Endodermal cell (in vitro differentiated cells): Measurements from ENCODE around the gene HAP1. TPM values are rescaled to one million over a fixed set of nuclear protein-coding genes. Genes with fewer than 3 reads are reported as not detected.

Experiments
- DNase-seq: peaks from one replicate; pipeline ENCODE4 v3.0.0-alpha.2; 2017
- H3K27ac ChIP-seq: 2 replicates; pipeline ENCODE4 v1.5.1; 2013; ENCODE audit warnings: mild to moderate bottlenecking, low read depth, low read length, moderate library complexity
- H3K27me3 ChIP-seq: 2 replicates; pipeline ENCODE4 v1.6.1; 2013; ENCODE audit warnings: mild to moderate bottlenecking, low read length, moderate library complexity; ENCODE audit not compliant: insufficient read depth, control insufficient read depth, poor library complexity, severe bottlenecking
- H3K36me3 ChIP-seq: 2 replicates; pipeline ENCODE4 v1.7.0; 2013; ENCODE audit warnings: mild to moderate bottlenecking, low read length, moderate library complexity; ENCODE audit not compliant: control insufficient read depth, insufficient read depth
- H3K4me1 ChIP-seq: one replicate; pipeline ENCODE4 v1.7.0; 2013; ENCODE audit warnings: low read length; ENCODE audit not compliant: control insufficient read depth, insufficient read depth
- H3K4me3 ChIP-seq: 2 replicates; pipeline ENCODE4 v1.5.1; 2013; ENCODE audit warnings: mild to moderate bottlenecking, low read length, moderate library complexity
- H3K9ac ChIP-seq: 2 replicates; pipeline ENCODE4 v1.6.1; 2013; ENCODE audit warnings: mild to moderate bottlenecking, low read length, moderate library complexity; ENCODE audit not compliant: poor library complexity, severe bottlenecking; ENCODE audit errors: extremely low read depth
- H3K9me3 ChIP-seq: 2 replicates; pipeline ENCODE4 v1.6.1; 2013; ENCODE audit warnings: mild to moderate bottlenecking, low read length, moderate library complexity; ENCODE audit not compliant: control insufficient read depth
- H3K27ac Mint-ChIP-seq: 2 replicates; pipeline ENCODE4 v1.8.0; 2020; ENCODE audit warnings: mixed read lengths
- H3K27me3 Mint-ChIP-seq: 2 replicates; pipeline ENCODE4 v1.8.0; 2021; ENCODE audit warnings: mild to moderate bottlenecking, mixed read lengths; ENCODE audit not compliant: insufficient read depth
- H3K36me3 Mint-ChIP-seq: 2 replicates; pipeline ENCODE4 v1.8.0; 2020; ENCODE audit warnings: low read depth, mixed read lengths
- H3K4me1 Mint-ChIP-seq: 2 replicates; pipeline ENCODE4 v1.8.0; 2020; ENCODE audit warnings: mixed read lengths
- H3K4me3 Mint-ChIP-seq: 2 replicates; pipeline ENCODE4 v1.8.0; 2020; ENCODE audit warnings: mild to moderate bottlenecking, moderate library complexity, mixed read lengths
- H3K9me3 Mint-ChIP-seq: 2 replicates; pipeline ENCODE4 v1.8.0; 2020; ENCODE audit warnings: mild to moderate bottlenecking, mixed read lengths
- WGBS, 2 experiments: methylation state at CpG; one replicate each; pipeline versions ENCODE4 v1.1.5 to v1.1.7; 2013; ENCODE audit warnings: missing lambda C conversion rate in 2 of 2, mixed read lengths in 1 of 2; ENCODE audit not compliant: insufficient coverage in 1 of 2, insufficient read length in 1 of 2; 5-methylcytosine and 5-hydroxymethylcytosine counted together
- long read RNA-seq, 4 experiments: library from polyadenylated mRNA in 2 of 4; library from RNA in 1 of 4; library from capped mRNA in 1 of 4; stranded (forward) in 3 of 4; unstranded in 1 of 4; transcript quantifications; one replicate each; pipeline ENCODE4 v2.0.0, GENCODE V29; 2020 to 2021; ENCODE audit warnings: inconsistent platforms in 1 of 4
- polyA plus RNA-seq, 2 experiments: library from polyadenylated mRNA; stranded (reverse); fragments of 50-300 nt; gene quantifications; one replicate each; pipeline ENCODE4 v1.2.3, GENCODE V29; 2013
- total RNA-seq, 2 donors: library from RNA; stranded (reverse); fragmentation: NEBNext Ultra II Directional in 1 of 2; extraction: Animal tissue kit (Norgen Biotek cat#: 25700) in 1 of 2; gene quantifications; 2 replicates in 1 of 2; 3 replicates in 1 of 2; pipeline ENCODE4 v1.2.1, GENCODE V29; 2021
- TF ChIP-seq, protein P1 (sequence below): fragments of 200-600 bp; sonication (generic); conservative IDR thresholded peaks from 2 replicates; pipeline ENCODE4 v1.5.0; 2021; ENCODE audit warnings: antibody characterized with exemption, mild to moderate bottlenecking

Gene HAP1
- 1 to 10 TPM; 1.7 TPM for total RNA-seq
- polyA plus RNA-seq (2013, experiment 1 of 2) = 0.82 TPM
- 0.66 TPM for polyA plus RNA-seq (2013, experiment 2 of 2)
- long read RNA-seq, experiment 1, partial matches to known transcripts = 0 of 1 reads
- long read RNA-seq, experiment 1, other reads (novel, unspliced or antisense) = 1 of 1 reads
- long read RNA-seq, experiment 2, full-length matches to known transcripts = 4 of 4 reads
- long read RNA-seq, experiment 2, partial matches to known transcripts = 0 of 4 reads
- long read RNA-seq, experiment 2, other reads (novel, unspliced or antisense) = 0 of 4 reads
- long read RNA-seq, experiment 3, partial matches to known transcripts = 0 of 1 reads
- long read RNA-seq, experiment 3, other reads (novel, unspliced or antisense) = 1 of 1 reads
- long read RNA-seq, experiment 4, partial matches to known transcripts = 0 of 2 reads
- long read RNA-seq, experiment 4, other reads (novel, unspliced or antisense) = 2 of 2 reads

DNA sequence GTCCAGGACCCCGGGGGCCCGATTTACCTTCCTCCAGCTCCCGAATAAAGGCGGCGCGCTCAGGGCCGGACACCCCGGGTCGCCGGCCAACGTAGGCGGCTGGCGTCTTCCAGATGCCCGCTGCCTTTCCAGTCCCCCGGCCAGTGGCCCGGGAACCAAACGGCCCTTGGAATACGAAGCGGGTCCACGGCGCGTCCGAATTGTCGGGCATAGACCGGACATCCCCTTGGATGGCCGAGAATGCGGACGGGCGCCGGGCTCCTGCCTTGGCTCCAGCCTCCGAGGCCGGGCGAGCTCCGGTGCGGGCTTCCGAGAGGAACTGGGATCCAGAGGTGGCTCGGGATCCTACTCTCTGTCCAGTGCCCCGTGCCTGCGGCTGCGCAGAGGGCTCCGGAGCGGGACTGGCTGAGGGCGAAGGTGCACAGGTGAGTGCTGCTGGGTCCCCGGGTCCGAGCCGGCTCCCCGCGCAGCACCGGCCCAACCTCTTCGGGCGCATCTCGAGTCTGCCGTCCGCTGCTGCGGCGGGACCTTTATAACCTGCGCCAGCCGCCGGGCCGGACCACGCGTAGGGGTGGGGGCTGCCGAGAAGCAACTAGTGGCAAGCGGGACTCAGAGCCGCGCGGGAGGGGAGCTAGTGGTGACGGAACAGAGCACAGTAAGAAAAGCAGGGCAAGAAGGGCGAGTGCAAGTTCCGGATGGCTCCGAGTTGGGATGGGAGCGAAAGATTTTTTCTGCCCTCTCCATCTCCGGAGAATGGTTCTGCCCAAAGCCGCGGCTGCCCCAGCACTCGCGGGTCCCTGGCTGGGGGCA, at the start of gene HAP1:
HAP1 (minus strand) TSS at position 505 of the 810 bp plus-strand sequence; CDS start at position 496, 9 bp downstream.
- H3K9me3 Mint-ChIP-seq = no peaks in the 10 kb centered on the region
- no peaks in the 10 kb centered on the region for H3K36me3 ChIP-seq
- H3K36me3 Mint-ChIP-seq = no peaks in the 10 kb centered on the region
- H3K27ac Mint-ChIP-seq = peak within 1 kb of the TSS; percentile 78
- no peak within 1 kb of the TSS for H3K27ac ChIP-seq
- DNase-seq = peak; percentile 94
- no peaks in the 10 kb centered on the region for H3K4me1 ChIP-seq
- H3K27me3 Mint-ChIP-seq = peaks cover 80% of the 10 kb centered on the region
- H3K9ac ChIP-seq = peak within 1 kb of the TSS; percentile 69
- H3K27me3 ChIP-seq = peaks cover 68% of the 10 kb centered on the region
- TF ChIP-seq, protein P1, sequence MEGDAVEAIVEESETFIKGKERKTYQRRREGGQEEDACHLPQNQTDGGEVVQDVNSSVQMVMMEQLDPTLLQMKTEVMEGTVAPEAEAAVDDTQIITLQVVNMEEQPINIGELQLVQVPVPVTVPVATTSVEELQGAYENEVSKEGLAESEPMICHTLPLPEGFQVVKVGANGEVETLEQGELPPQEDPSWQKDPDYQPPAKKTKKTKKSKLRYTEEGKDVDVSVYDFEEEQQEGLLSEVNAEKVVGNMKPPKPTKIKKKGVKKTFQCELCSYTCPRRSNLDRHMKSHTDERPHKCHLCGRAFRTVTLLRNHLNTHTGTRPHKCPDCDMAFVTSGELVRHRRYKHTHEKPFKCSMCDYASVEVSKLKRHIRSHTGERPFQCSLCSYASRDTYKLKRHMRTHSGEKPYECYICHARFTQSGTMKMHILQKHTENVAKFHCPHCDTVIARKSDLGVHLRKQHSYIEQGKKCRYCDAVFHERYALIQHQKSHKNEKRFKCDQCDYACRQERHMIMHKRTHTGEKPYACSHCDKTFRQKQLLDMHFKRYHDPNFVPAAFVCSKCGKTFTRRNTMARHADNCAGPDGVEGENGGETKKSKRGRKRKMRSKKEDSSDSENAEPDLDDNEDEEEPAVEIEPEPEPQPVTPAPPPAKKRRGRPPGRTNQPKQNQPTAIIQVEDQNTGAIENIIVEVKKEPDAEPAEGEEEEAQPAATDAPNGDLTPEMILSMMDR = no peak
- H3K4me1 Mint-ChIP-seq = peaks cover 9% of the 10 kb centered on the region
- H3K4me3 Mint-ChIP-seq = peak within 1 kb of the TSS; percentile 56
- H3K9me3 ChIP-seq = no peaks in the 10 kb centered on the region
- WGBS, 2 experiments = 0% methylated on average over 18 to 77 of the region's 77 CpGs
- H3K4me3 ChIP-seq = peak within 1 kb of the TSS; percentile 84

GRCh38 chr17:41782142-41782541, 47.7 kb upstream of the HAP1 start:
- TF ChIP-seq, protein P1 = no peak
- peak overlapping the region; percentile 82 for H3K27ac Mint-ChIP-seq
- H3K4me1 Mint-ChIP-seq = peaks cover 29% of the 10 kb centered on the region
- H3K27me3 Mint-ChIP-seq = no peaks in the 10 kb centered on the region
- peaks cover 30% of the 10 kb centered on the region for H3K36me3 ChIP-seq
- H3K9me3 Mint-ChIP-seq = no peaks in the 10 kb centered on the region
- H3K27ac ChIP-seq = peak overlapping the region; percentile 61
- H3K27me3 ChIP-seq = no peaks in the 10 kb centered on the region
- WGBS, 2 experiments = 93% methylated on average over 4 of the region's 4 CpGs; no CpG with 5 or more reads in 1 of the 2 experiments
- no peaks in the 10 kb centered on the region for H3K9me3 ChIP-seq
- H3K9ac ChIP-seq = no peak overlapping the region
- H3K36me3 Mint-ChIP-seq = peaks cover 16% of the 10 kb centered on the region
- peak overlapping the region; percentile 19 for H3K4me3 Mint-ChIP-seq
- DNase-seq = no peak
- no peak overlapping the region for H3K4me3 ChIP-seq
- H3K4me1 ChIP-seq = peaks cover 13% of the 10 kb centered on the region

DNA sequence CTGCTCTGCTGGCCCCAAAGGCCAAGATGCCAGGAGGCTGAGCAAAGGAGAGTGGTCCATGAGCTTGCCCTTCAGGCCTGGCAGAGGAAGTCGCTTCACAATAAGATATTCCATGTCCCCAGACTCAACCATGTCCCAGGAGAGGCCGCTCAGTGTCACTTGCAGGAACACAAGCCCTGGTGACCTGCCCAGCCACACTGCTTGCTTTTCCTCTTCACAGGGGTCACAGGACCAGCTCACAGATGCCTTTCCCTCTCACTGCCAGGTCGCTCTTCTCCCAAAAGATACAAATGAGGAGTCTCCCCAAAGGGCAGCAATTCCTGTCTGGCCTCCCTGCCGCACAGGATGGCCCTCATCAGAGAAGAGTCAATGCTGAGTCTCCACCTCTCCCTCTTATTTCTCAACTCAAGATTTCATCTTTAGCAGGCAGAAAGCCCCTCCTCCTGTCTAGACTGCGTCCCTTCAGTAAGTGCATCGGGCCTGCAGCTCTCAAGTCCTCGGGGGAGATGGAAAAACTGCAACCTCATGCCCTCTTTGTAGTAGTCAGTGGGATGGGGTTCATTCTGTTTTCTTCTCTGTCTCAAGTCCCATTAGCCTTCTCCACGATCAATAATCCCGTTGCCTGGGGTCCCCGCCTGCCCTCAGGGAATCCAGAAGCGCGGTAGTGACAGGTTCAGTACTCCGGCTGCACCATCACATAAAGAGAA, 47.1 kb upstream of the HAP1 start:
- Mint-ChIP-seq H3K27me3 (no peaks in the 10 kb centered on the region), H3K36me3 (peaks cover 19% of the 10 kb centered on the region), H3K4me1 (peaks cover 26% of the 10 kb centered on the region), H3K4me3 (peak overlapping the region; percentile 19), H3K27ac (peak overlapping the region; percentile 82), H3K9me3 (no peaks in the 10 kb centered on the region)
- no peaks in the 10 kb centered on the region for H3K9me3 ChIP-seq
- TF ChIP-seq, protein P1 = no peak
- peak overlapping the region; percentile 61 for H3K27ac ChIP-seq
- H3K36me3 ChIP-seq = peaks cover 33% of the 10 kb centered on the region
- WGBS, 2 experiments = 86 to 91% methylated on average over 13 of the region's 13 CpGs
- no peaks in the 10 kb centered on the region for H3K27me3 ChIP-seq
- DNase-seq = no peak
- peaks cover 14% of the 10 kb centered on the region for H3K4me1 ChIP-seq
- no peak overlapping the region for H3K4me3 ChIP-seq
- no peak overlapping the region for H3K9ac ChIP-seq
